Middle frontal gyrus (tissue), 1 donor: ENCODE measurements around the gene LAMC3.

ENCODE experiments used
- DNase-seq: peaks from one replicate; pipeline ENCODE4 v3.0.0-alpha.2; 2015; ENCODE audit warnings: low spot score; ENCODE audit errors: extremely low spot score

Gene LAMC3

DNA sequence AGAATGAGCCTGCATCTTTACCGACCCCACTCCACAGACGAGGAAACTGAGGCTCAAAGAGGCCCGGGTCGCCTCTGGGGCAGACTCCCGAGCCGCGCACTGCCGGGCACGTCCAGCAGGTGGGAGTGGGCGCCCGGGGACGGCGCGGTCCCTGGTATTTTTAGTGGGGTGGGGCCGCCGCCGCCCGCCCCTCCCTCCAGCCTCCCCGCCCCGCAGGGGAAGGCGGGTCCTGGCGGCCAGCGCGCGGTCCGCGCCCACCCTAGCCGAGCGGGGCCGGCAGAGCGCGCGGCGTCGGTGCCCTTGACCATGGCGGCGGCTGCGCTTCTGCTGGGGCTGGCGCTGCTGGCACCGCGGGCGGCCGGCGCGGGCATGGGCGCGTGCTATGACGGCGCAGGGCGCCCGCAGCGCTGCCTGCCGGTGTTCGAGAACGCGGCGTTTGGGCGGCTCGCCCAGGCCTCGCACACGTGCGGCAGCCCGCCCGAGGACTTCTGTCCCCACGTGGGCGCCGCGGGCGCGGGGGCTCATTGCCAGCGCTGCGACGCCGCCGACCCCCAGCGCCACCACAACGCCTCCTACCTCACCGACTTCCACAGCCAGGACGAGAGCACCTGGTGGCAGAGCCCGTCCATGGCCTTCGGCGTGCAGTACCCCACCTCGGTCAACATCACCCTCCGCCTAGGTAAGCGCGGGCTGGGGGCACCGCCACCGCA lies at the start of gene LAMC3:
Gene LAMC3, plus strand, starts transcription at position 266 of the 710 bp plus-strand sequence. Its CDS starts 41 bp downstream, at position 307.
- no peak for DNase-seq

GRCh38 chr9:130959809-130960334 lies 49.1 kb upstream of the LAMC3 start:
- DNase-seq: no peak

DNA sequence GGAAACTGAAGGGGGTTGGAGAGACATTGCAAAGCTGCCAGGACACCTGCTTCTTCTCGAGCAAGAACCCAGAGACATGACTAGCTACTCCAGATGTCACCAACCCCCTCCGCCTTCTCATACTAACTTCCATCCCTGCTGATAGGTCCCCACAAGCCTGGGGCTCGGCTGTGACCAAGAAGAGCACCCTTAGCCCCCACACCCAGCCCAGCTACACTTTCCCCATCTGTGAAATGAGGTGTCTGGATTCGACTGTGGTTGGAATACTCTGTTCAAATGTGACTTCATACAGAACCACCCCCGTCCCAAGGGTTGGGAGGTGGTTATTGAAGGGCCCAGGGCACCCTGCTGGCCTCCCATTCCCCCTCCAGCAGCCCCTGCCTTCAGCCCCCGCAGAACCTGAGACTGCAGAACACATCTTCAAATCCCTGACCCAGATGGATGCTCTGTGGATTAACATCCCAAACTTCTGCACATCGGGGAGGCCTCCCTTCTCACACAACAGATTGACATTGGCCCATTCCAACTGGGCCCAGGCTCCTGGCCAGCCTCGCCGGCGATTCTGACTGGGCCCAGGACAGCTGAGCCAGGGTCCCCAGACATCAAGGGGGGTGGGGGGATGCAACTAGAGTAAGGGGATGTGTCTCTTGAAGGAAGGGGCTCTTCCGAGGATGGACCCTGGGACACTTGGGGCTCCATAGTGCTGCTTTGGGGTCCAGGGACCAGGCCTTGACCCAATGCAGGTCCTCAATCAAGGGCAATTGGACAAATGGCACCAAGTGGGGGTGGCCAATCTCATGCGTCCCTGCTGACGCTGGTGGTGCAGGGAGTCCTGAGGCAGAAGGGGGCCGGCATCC lies 48.2 kb upstream of the LAMC3 start:
- no peak for DNase-seq

- DNase-seq: no peak
Observed at GRCh38 chr9:130961511-130962300, 47.3 kb upstream of the LAMC3 start.

DNA sequence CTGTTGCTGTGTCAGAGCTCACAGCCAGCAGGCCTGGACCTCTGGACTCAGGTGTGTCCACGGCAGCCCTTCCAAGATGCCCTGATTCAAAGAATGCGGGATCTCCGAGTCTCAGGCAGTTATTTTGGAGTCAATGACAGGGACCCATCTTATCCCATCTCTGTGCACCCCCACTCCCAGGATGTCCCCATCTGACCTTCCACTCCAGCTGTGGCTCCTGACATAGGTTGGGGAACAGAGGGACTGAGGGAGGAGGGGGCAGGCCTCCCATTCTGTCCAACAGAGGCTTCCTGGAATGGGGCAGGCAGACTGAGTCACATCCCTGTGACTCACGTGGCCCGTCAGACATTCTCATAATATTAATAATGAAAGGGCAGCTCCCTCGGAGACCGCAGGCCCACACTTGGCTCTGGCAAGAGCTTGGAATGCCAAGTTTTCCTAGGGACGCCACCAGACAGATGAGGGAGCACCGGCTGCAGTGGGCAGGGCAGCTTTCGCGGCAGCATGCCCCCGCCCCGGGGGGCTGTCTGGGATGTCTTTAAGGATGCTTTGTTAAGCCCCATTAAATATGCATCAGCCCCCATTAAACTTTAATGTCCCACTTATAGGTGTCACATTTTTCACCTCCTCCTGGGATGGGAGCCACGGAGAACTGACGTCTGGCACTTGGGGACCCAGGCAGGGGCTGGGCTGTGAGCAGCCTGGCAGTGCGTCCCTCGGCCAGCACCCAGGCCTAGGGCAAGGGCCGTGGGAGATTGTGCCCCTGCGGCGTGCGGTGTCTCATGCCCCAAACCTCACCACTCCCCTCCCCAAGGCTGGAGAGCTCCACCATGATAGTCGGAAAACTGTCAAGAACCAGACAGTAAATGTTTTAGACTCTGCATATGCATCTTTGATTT lies 46.3 kb upstream of the LAMC3 start:
- DNase-seq: no peak

DNA sequence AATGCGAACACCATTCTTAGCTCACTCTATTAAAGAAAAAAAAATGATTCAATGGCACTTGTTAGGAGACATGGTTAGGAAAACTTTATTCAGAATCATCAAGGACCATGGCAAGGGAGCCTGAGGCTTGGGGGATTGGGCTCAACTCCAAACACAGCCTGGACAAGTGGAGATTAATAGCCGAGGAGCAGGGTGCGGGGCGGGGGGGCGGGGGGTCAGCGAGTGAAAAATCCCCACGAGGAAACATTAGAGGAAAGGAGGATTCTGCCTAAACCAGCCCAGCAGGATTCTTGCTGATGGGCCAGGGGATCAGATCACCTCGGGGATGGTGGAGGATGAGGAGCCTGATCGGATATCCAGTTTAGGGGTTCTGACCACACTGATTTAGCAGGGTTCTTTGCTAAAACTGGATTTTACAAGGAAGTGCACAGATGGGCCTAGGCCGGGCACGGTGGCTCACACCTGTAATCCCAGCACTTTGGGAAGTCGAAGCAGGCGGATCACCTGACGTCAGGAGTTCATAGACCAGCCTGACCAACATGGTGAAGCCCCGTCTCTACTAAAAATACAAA lies 45.6 kb upstream of the LAMC3 start:
- no peak for DNase-seq

- DNase-seq: no peak
Observed at GRCh38 chr9:130963916-130964315, 45.1 kb upstream of the LAMC3 start.

GRCh38 chr9:130965680-130966079 lies 43.3 kb upstream of the LAMC3 start:
- DNase-seq: no peak

GRCh38 chr9:130970052-130970451 lies 38.9 kb upstream of the LAMC3 start:
- DNase-seq: no peak

DNA sequence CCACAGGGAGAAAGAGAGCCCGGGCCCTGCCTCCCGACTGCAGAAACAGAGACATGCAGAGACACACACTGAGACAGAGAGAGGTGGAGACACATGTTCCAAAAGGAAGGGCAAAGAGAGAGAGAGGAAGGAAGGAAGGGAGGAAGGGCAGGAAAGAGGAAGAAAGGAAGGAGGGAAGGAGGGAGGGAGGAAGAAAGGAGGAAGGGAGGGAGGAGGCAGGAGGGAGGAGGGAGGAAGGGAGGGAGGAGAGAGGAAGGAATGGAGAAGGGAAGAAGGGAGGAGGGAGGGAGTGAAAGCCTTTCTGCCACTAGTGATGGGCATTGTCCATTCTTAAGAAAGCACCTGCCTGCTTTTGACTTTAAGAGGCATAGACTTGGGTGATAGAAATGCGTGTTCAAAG lies 38.1 kb upstream of the LAMC3 start:
- DNase-seq: no peak

DNA sequence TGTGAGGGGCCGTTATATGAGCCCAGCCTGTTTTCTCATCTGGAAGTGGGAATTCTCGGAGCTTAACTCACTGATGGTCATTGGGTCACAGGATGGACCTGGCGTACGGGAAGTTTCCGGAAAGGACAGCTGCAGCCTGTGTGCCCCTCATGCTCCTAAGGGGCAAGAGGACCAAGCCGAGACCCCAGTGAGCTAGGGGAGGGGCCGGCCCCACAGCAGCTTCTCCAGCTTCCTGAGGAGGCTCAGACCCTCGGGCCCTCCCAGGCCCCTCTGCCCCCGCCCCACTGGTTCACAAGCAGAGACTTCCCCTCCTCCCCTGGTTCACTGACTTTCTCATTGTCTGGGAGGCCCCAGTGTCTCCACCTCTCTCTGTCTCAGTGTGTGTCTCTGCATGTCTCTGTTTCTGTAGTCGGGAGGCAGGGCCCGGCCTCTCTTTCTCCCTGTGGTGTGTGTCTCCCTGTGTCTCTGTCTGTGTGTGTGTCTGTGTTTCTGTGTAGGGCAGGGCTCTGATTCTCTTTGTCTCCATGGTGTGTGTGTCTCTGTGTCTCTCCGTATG lies 37.6 kb upstream of the LAMC3 start:
- no peak for DNase-seq

DNA sequence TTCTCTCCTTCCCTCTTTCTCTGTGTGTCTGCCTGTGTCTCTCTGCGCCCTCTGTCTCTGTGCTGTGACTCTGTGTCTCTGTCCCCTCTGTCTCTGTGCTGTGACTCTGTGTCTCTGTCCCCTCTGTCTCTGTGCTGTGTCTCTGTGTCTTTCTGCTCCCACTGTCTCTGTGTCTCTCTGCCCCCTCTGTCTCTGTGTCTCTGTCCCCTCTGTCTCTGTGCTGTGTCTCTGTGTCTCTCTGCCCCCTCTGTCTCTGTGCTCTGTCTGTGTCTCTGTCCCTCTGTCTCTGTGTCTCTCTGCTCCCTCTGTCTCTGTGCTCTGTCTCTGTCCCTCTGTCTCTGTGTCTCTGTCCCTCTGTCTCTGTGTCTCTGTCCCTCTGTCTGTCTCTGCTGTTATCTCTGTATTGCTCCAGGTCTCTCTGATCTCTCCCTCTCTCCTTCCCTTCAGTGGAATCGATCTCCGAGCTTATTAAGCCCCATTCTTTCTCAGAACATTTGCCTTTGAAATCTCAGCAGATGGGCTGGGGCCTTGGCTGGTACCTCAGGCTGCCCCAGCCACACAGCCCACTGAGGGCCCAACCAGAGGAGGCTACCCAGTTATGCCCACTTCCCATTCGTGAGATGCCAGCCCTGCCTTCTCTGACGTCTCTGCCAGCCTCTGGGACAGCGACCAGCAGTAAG lies 36.6 kb upstream of the LAMC3 start:
- no peak for DNase-seq

GRCh38 chr9:130972957-130973685 lies 35.9 kb upstream of the LAMC3 start:
- DNase-seq: no peak

DNA sequence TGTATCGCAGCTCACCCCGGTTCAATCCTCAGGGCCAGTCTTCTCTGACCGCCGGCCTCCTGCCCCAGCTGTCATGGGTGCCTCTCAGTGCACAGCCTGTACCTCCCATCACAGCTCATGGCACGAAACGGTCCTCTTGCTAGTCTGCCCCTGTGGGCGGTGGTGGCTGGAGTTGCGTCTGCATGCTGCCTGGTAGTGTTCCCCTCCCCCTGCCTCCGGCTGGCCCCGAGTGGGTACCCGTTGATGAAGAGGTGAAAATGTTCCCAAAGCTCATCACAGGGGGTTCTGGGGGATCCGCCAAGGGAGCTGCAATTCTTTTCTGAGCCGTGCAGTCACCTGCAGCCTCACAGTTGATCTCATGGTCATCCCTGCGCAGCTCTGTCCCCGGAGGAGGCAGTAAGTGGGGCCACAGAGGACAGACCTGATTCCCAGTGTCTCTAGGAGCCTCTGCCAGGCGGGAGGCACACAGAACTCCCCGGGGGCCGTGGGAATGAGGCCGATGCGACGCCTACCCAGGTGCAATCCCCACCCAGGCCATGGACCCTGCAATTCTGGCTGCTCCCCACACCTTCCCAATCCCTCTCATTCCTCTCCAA lies 35.2 kb upstream of the LAMC3 start:
- no peak for DNase-seq

DNA sequence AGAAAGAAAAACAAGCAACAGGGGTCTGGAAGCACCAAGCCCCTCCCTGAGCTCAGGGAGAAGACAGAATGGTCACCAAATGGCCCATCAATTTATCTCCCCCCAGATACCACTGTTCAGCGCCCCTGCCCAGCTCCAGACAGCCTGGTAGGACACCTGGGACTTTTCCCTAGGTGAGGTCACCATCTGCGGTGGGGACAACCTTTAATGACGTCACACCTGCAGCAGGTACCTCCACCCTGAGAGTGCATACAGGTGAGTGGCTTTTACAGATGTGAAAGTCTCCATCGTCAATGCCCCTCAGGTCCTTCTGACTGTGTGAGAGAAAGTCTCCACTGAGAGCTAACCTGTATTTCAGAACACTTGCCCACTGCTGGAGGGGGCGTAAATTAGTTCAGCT lies 34.3 kb upstream of the LAMC3 start:
- DNase-seq: no peak

DNA sequence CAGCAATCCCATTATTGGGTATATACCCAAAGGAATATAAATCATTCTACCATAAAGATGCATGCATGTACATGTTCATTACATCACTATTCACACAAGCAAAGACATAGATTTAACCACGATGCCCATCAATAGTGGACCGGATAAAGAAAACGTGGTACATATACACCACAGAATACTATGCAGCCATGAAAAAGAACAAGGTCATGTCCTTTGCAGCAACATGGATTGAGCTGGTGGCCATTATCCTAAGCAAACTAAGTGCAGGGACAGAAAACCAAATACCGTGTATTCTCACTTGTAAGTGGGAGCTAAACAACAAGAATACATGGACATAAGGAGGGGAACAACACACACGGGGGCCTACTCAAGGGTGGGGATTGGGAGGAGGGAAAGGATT lies 33.8 kb upstream of the LAMC3 start:
- no peak for DNase-seq

DNA sequence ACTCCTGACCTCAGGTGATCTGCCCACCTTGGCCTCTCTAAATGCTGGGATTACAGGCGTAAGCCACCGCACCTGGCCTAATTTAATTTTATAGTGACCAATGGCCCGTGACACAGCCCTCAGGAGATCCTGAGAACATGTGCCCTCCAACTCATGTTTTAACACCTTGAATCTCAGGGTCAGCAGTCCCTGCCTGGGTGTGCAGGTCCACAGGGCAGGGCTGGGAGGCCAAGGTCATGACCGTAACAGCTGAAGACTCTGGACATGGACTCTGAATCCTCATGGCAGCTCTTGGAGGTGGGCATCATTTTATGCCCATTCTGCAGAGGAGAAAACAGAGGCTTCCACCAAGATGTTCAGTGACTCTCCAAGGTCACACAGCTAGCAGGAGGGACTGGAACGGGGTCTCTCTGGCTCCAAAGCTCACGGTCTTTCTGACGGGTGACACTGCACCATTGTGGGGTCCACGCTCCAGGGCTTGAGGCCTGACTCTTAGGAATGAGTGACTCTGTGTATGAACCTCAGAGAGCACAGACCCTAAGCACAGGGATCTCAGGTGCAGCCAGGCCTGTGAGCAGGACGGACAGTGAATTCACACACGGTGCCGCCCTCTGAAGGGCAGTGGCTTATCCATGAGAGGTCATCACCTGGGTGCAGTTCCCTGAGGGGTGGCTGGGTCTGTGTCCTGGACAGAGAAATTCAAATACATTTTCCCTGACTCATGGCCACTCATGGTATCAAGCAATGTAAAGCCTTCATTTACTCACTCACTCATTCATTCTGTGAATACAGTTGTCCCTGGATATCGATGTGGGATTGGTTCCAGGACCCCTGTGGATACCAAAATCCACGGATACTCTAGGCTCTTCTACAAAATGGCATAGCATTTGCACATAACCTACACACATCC lies 32.8 kb upstream of the LAMC3 start:
- no peak for DNase-seq
